Measurements from ENCODE around the gene HES5. TPM values are rescaled to one million over a fixed set of nuclear protein-coding genes. Genes with fewer than 3 reads are reported as not detected.
A peak's percentile ranks its signal among the peaks of the same experiment; 100 is the strongest.

The HES5 gene
- total RNA-seq, 1 donor from 2014 or later, result 4.5 TPM

GRCh38 chr1:2539312-2539907 is 9.3 kb upstream of the HES5 start:
- Mint-ChIP-seq H3K4me3 (no peak overlapping the region), H3K9me3 (no peaks in the 10 kb centered on the region), H3K27me3 (peaks cover 14% of the 10 kb centered on the region), H3K27ac (no peak overlapping the region), H3K36me3 (no peaks in the 10 kb centered on the region), H3K4me1 (ENCODE audit: unreplicated experiment) (peaks cover 13% of the 10 kb centered on the region)
- peak; percentile 65 for TF ChIP-seq CTCF (conservative IDR thresholded peaks at IDR 0.05)
- DNase-seq (ENCODE audit: extremely low spot score, unreplicated experiment), result no peak

- Mint-ChIP-seq H3K4me3 (no peak overlapping the region), H3K36me3 (no peaks in the 10 kb centered on the region), H3K27ac (no peak overlapping the region), H3K27me3 (peaks cover 17% of the 10 kb centered on the region), H3K9me3 (no peaks in the 10 kb centered on the region), H3K4me1 (ENCODE audit: unreplicated experiment) (peaks cover 13% of the 10 kb centered on the region)
- DNase-seq (ENCODE audit: extremely low spot score, unreplicated experiment), result no peak
- TF ChIP-seq CTCF (conservative IDR thresholded peaks at IDR 0.05), result no peak
Measured at GRCh38 chr1:2538872-2539271, 8.8 kb upstream of the HES5 start.

- H3K9me3 Mint-ChIP-seq, result no peaks in the 10 kb centered on the region
- no peak overlapping the region for H3K27ac Mint-ChIP-seq
- no peak overlapping the region for H3K4me3 Mint-ChIP-seq
- no peak for DNase-seq (ENCODE audit: extremely low spot score, unreplicated experiment)
- H3K27me3 Mint-ChIP-seq, result peaks cover 21% of the 10 kb centered on the region
- peaks cover 14% of the 10 kb centered on the region for H3K4me1 Mint-ChIP-seq (ENCODE audit: unreplicated experiment)
- no peak for TF ChIP-seq CTCF (conservative IDR thresholded peaks at IDR 0.05)
- no peaks in the 10 kb centered on the region for H3K36me3 Mint-ChIP-seq
Measured at GRCh38 chr1:2538376-2538775, 8.3 kb upstream of the HES5 start.

- peaks cover 17% of the 10 kb centered on the region for H3K4me1 Mint-ChIP-seq (ENCODE audit: unreplicated experiment)
Measured at GRCh38 chr1:2537784-2538115, 7.7 kb upstream of the HES5 start.

GRCh38 chr1:2535981-2536380 is 5.9 kb upstream of the HES5 start:
- no peaks in the 10 kb centered on the region for H3K9me3 Mint-ChIP-seq
- H3K4me1 Mint-ChIP-seq (ENCODE audit: unreplicated experiment), result peaks cover 10% of the 10 kb centered on the region
- peak overlapping the region; percentile 20 for H3K4me3 Mint-ChIP-seq
- H3K36me3 Mint-ChIP-seq, result no peaks in the 10 kb centered on the region
- H3K27me3 Mint-ChIP-seq, result peaks cover 38% of the 10 kb centered on the region
- TF ChIP-seq CTCF (conservative IDR thresholded peaks at IDR 0.05), result no peak
- DNase-seq (ENCODE audit: extremely low spot score, unreplicated experiment), result no peak
- H3K27ac Mint-ChIP-seq, result peak overlapping the region; percentile 51

More at GRCh38 chr1:2537784-2538115, 7.7 kb upstream of the HES5 start:
- Mint-ChIP-seq H3K27ac (no peak overlapping the region), H3K27me3 (peaks cover 27% of the 10 kb centered on the region), H3K36me3 (no peaks in the 10 kb centered on the region), H3K9me3 (no peaks in the 10 kb centered on the region), H3K4me3 (no peak overlapping the region)
- TF ChIP-seq CTCF (conservative IDR thresholded peaks at IDR 0.05), result no peak
- DNase-seq (ENCODE audit: extremely low spot score, unreplicated experiment), result no peak

- H3K36me3 Mint-ChIP-seq, result no peaks in the 10 kb centered on the region
- no peak for TF ChIP-seq CTCF (conservative IDR thresholded peaks at IDR 0.05)
- H3K4me1 Mint-ChIP-seq (ENCODE audit: unreplicated experiment), result peaks cover 10% of the 10 kb centered on the region
- no peak for DNase-seq (ENCODE audit: extremely low spot score, unreplicated experiment)
- peaks cover 40% of the 10 kb centered on the region for H3K27me3 Mint-ChIP-seq
- peak overlapping the region; percentile 94 for H3K27ac Mint-ChIP-seq
- no peaks in the 10 kb centered on the region for H3K9me3 Mint-ChIP-seq
- no peak overlapping the region for H3K4me3 Mint-ChIP-seq
Measured at GRCh38 chr1:2535455-2535854, 5.4 kb upstream of the HES5 start.
